K562 (cell line): Measurements from ENCODE around the gene KIAA0040. TPM values are rescaled to one million over a fixed set of nuclear protein-coding genes. Genes with fewer than 3 reads are reported as not detected.
A peak's percentile ranks its signal among the peaks of the same experiment; 100 is the strongest.

Source experiments
- CBX3 ChIP-seq, 2 experiments: IDR thresholded peaks; 1 replicate in 1 of 2; 2 replicates in 1 of 2; pipeline ENCODE4 v1.6.1; 2012; ENCODE audit warnings: inconsistent platforms in 2 of 2, low read length in 2 of 2, borderline replicate concordance in 1 of 2, control low read depth in 1 of 2
- CCNT2 ChIP-seq: IDR thresholded peaks from 2 replicates; pipeline ENCODE4 v1.6.1; 2011; ENCODE audit warnings: borderline replicate concordance, low read depth, mild to moderate bottlenecking, moderate library complexity, mixed read lengths, low read length; ENCODE audit not compliant: insufficient read length; ENCODE audit errors: extremely low read depth
- FUS ChIP-seq: fragments of 200-400 bp; formaldehyde crosslinking; optimal IDR thresholded peaks from 2 replicates; pipeline ENCODE3; 2017; ENCODE audit warnings: low read depth, low read length
- KHSRP ChIP-seq: fragments of 450-650 bp; IDR thresholded peaks from 2 replicates; pipeline ENCODE4 v1.6.1; 2017
- MAFF ChIP-seq: IDR thresholded peaks from 2 replicates; pipeline ENCODE4 v1.6.1; 2012; ENCODE audit warnings: low read length, improper control_type of control experiment
- MGA ChIP-seq: fragments of 450-650 bp; IDR thresholded peaks from 2 replicates; pipeline ENCODE4 v1.6.1; 2016; ENCODE audit warnings: mild to moderate bottlenecking, moderate library complexity
- MTA2 ChIP-seq: fragments of 450-650 bp; IDR thresholded peaks from 2 replicates; pipeline ENCODE4 v1.6.1; 2016; ENCODE audit warnings: low read depth
- NR2F6 ChIP-seq: fragments of 450-650 bp; formaldehyde crosslinking; IDR thresholded peaks from 2 replicates; pipeline ENCODE4 v1.4.0; 2020; ENCODE audit warnings: mild to moderate bottlenecking
- PYGO2 ChIP-seq: fragments of 450-650 bp; IDR thresholded peaks from 2 replicates; pipeline ENCODE4 v1.6.1; 2016; ENCODE audit warnings: mild to moderate bottlenecking, missing genetic modification characterization, moderate library complexity, missing compliant biosample characterization
- SPI1 ChIP-seq: IDR thresholded peaks from 2 replicates; pipeline ENCODE4 v1.6.1; 2011; ENCODE audit warnings: low read depth, low read length, control low read depth, borderline replicate concordance
- TSHZ1 ChIP-seq: fragments of 250-450 bp; sonication (Bioruptor Pico); IDR thresholded peaks from 2 replicates; pipeline ENCODE4 v1.4.0; 2020; ENCODE audit warnings: mild to moderate bottlenecking, moderate library complexity
- ZNF707 ChIP-seq: fragments of 250-450 bp; sonication (Bioruptor Pico); conservative IDR thresholded peaks from 2 replicates; pipeline ENCODE4 v1.8.0; 2022; ENCODE audit warnings: inconsistent platforms, mild to moderate bottlenecking, moderate library complexity
- ZSCAN29 ChIP-seq: fragments of 450-650 bp; IDR thresholded peaks from 2 replicates; pipeline ENCODE4 v1.6.1; 2017
- polyA plus RNA-seq, 8 experiments: library from polyadenylated mRNA; depleted of rRNA in 4 of 8; stranded (reverse) in 5 of 8; unstranded in 3 of 8; fragments of >200 nt; fragmentation: Nextera tagmentation in 2 of 8; fragmentation: Illumina TruSeq in 1 of 8; extraction: Ambion mirVana in 2 of 8; extraction: Trizol in 1 of 8; gene quantifications; 2 replicates each; pipeline versions ENCODE4 v1.2.1 to v1.2.3, GENCODE V29; 2011 to 2014; ENCODE audit warnings: inconsistent platforms in 1 of 8, missing spikeins in 1 of 8
- total RNA-seq, 7 experiments: library from RNA; depleted of rRNA in 6 of 7; stranded (reverse); fragments of >200 nt in 6 of 7; fragmentation: Illumina TruSeq in 2 of 7; extraction: Trizol in 2 of 7; gene quantifications; 2 replicates each; pipeline versions ENCODE4 v1.2.1 to v1.2.3, GENCODE V29; 2011 to 2021; ENCODE audit warnings: low replicate concordance in 1 of 7

Gene KIAA0040
- total and polyA plus RNA-seq, 9 of the 15 experiments (the other 6 are each of a cell fraction or from before 2014, with no cell fraction given), result 3.4 to 13.6 (median 7.1) TPM

GRCh38 chr1:175192630-175193526 is at the start of gene KIAA0040 (continued):
- no peak for TF ChIP-seq TSHZ1 (CRISPR knock-in tag)
- TF ChIP-seq PYGO2 (tag), result no peak
- TF ChIP-seq CBX3 (IDR thresholded peaks at IDR 0.05; ENCODE audit: borderline replicate concordance in 1 of 2, low read length in 2 of 2), result no peak
- no peak for TF ChIP-seq NR2F6
- TF ChIP-seq ZSCAN29, result no peak
- no peak for TF ChIP-seq FUS
- no peak for TF ChIP-seq KHSRP
- no peak for TF ChIP-seq MTA2
- TF ChIP-seq SPI1, result no peak
- TF ChIP-seq MAFF, result no peak
- TF ChIP-seq MGA, result peak; percentile 51
- peak; percentile 69 for TF ChIP-seq CCNT2
- TF ChIP-seq ZNF707 (CRISPR knock-in tag), result no peak
